ENCODE results near the gene PDE2A.

PDE2A gene

DNA sequence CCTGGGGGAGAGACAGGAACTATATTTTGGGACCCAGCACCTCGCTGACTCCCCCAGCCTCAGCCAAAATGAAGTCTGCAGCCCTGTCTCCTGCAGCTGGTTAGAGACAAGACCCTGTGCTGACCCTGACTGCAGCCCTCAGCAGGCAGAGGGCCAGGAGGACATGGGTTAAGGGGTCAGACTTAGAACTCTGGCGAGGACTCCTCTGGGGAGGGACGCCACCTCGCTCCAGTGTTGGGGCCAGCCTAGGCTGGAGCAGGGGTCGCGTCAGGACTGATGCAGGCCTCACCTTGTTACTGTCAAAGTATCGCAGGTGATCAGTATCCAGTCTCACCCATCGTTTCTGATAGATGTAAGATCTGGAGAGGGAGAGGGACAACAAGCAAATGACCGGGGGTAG, 36.9 kb upstream of the PDE2A start:
- DNase-seq (ENCODE audit: insufficient read length, low spot score) (no peak), FAIRE-seq (no peak)
- TF ChIP-seq, protein P1, sequence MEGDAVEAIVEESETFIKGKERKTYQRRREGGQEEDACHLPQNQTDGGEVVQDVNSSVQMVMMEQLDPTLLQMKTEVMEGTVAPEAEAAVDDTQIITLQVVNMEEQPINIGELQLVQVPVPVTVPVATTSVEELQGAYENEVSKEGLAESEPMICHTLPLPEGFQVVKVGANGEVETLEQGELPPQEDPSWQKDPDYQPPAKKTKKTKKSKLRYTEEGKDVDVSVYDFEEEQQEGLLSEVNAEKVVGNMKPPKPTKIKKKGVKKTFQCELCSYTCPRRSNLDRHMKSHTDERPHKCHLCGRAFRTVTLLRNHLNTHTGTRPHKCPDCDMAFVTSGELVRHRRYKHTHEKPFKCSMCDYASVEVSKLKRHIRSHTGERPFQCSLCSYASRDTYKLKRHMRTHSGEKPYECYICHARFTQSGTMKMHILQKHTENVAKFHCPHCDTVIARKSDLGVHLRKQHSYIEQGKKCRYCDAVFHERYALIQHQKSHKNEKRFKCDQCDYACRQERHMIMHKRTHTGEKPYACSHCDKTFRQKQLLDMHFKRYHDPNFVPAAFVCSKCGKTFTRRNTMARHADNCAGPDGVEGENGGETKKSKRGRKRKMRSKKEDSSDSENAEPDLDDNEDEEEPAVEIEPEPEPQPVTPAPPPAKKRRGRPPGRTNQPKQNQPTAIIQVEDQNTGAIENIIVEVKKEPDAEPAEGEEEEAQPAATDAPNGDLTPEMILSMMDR (IDR thresholded peaks at IDR 0.05; ENCODE audit: insufficient read depth, missing control alignments), result no peak

DNA sequence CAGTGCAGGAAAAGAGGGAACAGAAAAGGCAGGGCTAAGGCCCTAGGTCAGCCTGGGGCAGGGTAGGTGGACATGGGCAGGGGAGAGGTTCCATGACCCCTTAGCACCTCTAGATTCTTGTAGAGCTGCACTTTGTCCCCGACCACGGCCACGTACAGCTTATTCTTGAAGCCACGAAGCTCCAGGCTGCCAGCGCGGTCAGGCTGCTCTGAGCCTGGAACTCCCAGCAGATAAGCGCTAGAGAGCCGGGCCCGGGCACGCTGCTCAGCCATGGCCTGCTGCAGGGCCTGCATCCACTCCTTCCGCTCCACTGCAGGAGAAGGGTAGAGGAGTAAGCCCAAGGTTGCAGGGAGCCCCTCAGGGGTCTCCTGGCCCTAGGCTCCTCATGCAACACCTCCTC, 36.1 kb upstream of the PDE2A start:
- no peak for FAIRE-seq
- no peak for DNase-seq (ENCODE audit: insufficient read length, low spot score)
- TF ChIP-seq, protein P1 (IDR thresholded peaks at IDR 0.05; ENCODE audit: insufficient read depth, missing control alignments), result no peak

DNA sequence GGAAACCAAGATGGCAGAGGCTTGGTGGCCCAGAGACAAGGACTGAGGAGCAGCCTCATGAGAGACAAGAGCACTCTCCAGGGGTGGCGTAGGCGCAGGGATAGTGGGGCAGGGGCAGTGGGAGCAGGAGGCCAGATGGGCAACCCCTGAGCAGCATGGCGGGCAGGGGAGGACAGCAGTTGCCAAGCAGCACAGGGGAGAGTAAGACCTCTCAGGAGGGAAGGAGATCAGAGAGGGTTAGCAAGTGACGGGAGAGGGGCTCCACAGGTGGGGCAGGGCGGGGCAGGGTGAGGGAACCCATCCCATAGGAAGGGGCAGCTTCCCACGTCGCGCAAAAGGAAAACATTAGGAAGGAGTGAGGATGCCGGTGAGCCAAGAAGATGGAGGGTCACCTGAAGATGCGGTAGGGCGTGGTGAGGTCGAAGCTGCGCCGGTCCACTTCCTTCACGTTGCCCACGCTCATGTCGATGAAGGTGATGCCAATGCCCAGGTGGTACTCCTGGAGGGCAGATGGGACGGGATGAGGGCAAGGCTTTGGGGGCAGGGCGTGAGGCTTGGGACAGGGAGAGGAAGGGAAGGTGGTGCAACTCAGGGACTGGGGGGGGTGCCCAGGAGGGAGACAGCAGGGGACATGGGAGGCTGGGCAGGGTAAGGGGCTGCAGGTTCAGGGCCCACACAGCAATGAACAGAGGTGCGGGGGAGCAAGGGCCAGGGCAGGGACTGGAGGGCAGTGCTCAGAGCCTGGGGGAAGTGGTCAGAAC, 35.4 kb upstream of the PDE2A start:
- DNase-seq (ENCODE audit: insufficient read length, low spot score) (no peak), FAIRE-seq (no peak)
- TF ChIP-seq, protein P1 (IDR thresholded peaks at IDR 0.05; ENCODE audit: insufficient read depth, missing control alignments), result no peak

DNA sequence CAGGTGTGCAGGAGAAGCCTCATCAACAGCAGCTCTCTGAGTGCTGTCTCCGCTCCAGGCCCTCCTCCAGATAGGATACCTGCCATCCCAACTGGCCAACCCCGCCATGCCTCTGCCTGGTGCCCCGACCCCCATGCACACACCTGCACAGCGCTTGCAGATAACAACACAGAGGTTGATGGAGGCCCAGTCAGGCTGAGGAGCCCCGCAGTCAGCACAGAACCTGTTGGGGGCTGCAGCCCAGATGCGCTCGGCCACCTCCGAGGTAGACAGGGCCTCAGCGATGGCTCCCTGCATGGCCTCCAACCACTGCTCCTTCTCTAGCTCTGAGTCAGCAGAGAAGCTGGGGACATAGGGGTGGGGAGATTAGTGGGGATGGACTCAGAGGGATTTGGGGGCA, 32.8 kb upstream of the PDE2A start:
- TF ChIP-seq, protein P1 (IDR thresholded peaks at IDR 0.05; ENCODE audit: insufficient read depth, missing control alignments), result no peak
- DNase-seq (ENCODE audit: insufficient read length, low spot score) (no peak), FAIRE-seq (no peak)

DNA sequence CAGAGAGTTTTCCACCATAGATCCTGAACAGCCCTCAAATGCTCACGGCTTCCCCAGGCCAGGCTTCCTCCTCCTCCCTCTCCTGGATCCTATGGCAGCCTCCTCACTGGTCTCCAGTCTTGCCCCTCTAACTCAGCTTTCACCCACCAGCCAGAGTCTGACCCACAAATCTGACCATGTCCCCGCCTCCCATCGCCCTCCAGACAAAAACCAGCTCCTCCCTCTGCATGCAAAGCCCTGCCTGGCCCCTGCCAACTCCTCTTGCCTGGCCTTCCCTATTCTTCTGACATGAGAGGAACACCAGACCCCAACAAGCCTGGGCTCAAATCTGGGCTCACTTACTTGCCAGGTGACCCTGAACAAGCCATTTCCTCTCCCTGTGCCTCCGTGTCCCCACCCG, 32.4 kb upstream of the PDE2A start:
- TF ChIP-seq, protein P1 (IDR thresholded peaks at IDR 0.05; ENCODE audit: insufficient read depth, missing control alignments), result no peak
- FAIRE-seq (no peak), DNase-seq (ENCODE audit: insufficient read length, low spot score) (no peak)

DNA sequence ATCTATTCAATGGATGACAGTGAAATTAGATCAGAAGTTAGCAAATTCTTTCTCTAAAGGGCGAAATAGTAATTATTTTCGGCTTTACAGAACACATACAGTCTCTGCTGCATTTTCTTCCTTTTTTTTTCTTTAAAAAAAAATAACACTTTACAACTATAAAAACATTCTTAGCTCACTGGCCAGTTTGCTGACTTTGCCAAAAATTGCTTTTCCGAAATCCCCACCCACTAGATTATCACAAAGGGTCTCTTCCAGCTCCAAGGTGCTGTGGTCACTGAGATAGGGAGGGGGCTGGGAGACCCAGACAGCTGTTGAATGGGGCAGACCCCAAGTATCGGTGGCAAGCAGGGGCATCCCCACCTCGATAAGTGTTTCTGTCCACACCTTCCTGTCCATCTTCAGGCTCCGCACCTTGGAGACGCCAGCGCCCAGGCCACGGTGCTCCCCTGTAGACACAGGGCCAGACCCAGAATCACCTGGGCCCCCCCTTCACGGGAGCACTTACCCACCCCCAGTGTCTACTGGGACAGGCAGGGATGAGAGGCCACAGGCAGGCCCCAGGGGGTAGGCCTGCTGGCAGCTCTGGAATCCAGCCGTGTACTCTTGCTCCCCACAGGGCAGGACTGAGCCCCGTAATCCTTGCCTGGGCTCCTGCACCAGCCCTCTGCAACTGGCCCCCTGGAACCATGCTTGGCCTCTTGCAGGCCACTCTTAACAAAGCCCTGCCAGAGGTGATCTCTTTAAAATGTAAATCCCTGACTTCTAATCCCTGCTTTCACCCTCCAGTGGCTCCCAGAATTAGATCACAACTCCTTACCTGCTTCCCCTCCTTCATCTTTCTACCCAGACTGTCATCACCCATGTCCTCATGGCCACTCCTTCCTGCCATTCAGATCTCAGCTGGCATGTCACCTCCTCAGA, 31.5 kb upstream of the PDE2A start:
- TF ChIP-seq, protein P1 (IDR thresholded peaks at IDR 0.05; ENCODE audit: insufficient read depth, missing control alignments), result no peak
- FAIRE-seq, result peak; percentile 41
- DNase-seq (ENCODE audit: insufficient read length, low spot score), result peak; percentile 68

Measured in D721Med (cell line).